IMR-90 (cell line): ENCODE results near the gene RALGAPA2. TPM values are rescaled to one million over a fixed set of nuclear protein-coding genes. Genes with fewer than 3 reads are reported as not detected.

Experiments
- ATAC-seq: fragments of 200-7000 bp; cut with Tn5 transposase; 2 replicates; pipeline ENCODE4 v1.9.1; 2020; ENCODE audit warnings: low read depth, mild to moderate bottlenecking, moderate library complexity
- BruUV-seq: library from RNA; stranded (reverse); fragments of 400-500 nt; replicated peaks from 2 replicates; lab custom pipeline; 2021; lab: Mats Ljungman, UMichigan
- CTCF ChIA-PET: fragments of 300-600 bp; formaldehyde crosslinking; extraction: SDS; loops from one replicate; lab custom pipeline; 2021; ENCODE audit warnings: antibody characterized with exemption; lab: Yijun Ruan, JAX
- POLR2A ChIA-PET: fragments of 300-600 bp; sonication (Branson Sonifier 250); formaldehyde crosslinking; loops from one replicate; lab custom pipeline; 2022; ENCODE audit warnings: antibody characterized with exemption; ENCODE audit not compliant: unreplicated experiment; lab: Charles Lee
- DNase-seq: peaks from one replicate; pipeline ENCODE4 v3.0.0; 2013
- H2AFZ ChIP-seq: replicated peaks from 2 replicates; pipeline ENCODE3; 2013; ENCODE audit warnings: low read length, mild to moderate bottlenecking; ENCODE audit not compliant: poor library complexity
- H2AK5ac ChIP-seq: 2 replicates; pipeline ENCODE4 v1.6.1; 2013; ENCODE audit warnings: low read depth, low read length, inconsistent platforms
- H2AK9ac ChIP-seq: replicated peaks from 2 replicates; pipeline ENCODE3; 2013; ENCODE audit warnings: mild to moderate bottlenecking, low read depth, low read length, moderate library complexity; ENCODE audit not compliant: poor library complexity
- H2BK120ac ChIP-seq: 2 replicates; pipeline ENCODE4 v1.6.1; 2013; ENCODE audit warnings: low read depth, low read length, inconsistent platforms
- H2BK15ac ChIP-seq: 3 replicates; pipeline ENCODE4 v1.6.1; 2013; ENCODE audit warnings: low read depth, low read length, inconsistent platforms
- H2BK20ac ChIP-seq: 2 replicates; pipeline ENCODE4 v1.6.1; 2013; ENCODE audit warnings: low read depth, mild to moderate bottlenecking, inconsistent platforms, low read length, moderate library complexity
- H2BK5ac ChIP-seq: 2 replicates; pipeline ENCODE4 v1.6.1; 2013; ENCODE audit warnings: mild to moderate bottlenecking, low read depth, low read length, inconsistent platforms; ENCODE audit not compliant: poor library complexity, severe bottlenecking
- H3K14ac ChIP-seq: replicated peaks from 2 replicates; pipeline ENCODE4 v1.6.1; 2013; ENCODE audit warnings: low read depth, low read length, inconsistent platforms
- H3K18ac ChIP-seq: 2 replicates; pipeline ENCODE4 v1.6.1; 2013; ENCODE audit warnings: low read depth, low read length, control low read depth
- H3K23ac ChIP-seq: 2 replicates; pipeline ENCODE4 v1.6.1; 2013; ENCODE audit warnings: low read depth, low read length, inconsistent platforms
- H3K27ac ChIP-seq: 2 replicates; pipeline ENCODE4 v1.5.1; 2013; ENCODE audit warnings: mild to moderate bottlenecking, control low read depth, low read length; ENCODE audit not compliant: insufficient read depth
- H3K27me3 ChIP-seq: 2 replicates; pipeline ENCODE4 v1.6.1; 2013; ENCODE audit warnings: low read length; ENCODE audit not compliant: control insufficient read depth, insufficient read depth
- H3K36me3 ChIP-seq: 2 replicates; pipeline ENCODE4 v1.6.1; 2013; ENCODE audit warnings: low read length, mixed read lengths; ENCODE audit not compliant: control insufficient read depth, insufficient read depth
- H3K4ac ChIP-seq: 2 replicates; pipeline ENCODE4 v1.6.1; 2013; ENCODE audit warnings: low read depth, low read length, inconsistent platforms
- H3K4me1 ChIP-seq: 2 replicates; pipeline ENCODE4 v1.6.1; 2013; ENCODE audit warnings: low read length, mixed read lengths; ENCODE audit not compliant: control insufficient read depth, insufficient read depth
- H3K4me2 ChIP-seq: 2 replicates; pipeline ENCODE4 v1.6.1; 2013; ENCODE audit warnings: low read depth, mild to moderate bottlenecking, control low read depth, low read length, moderate library complexity
- H3K4me3 ChIP-seq: 2 replicates; pipeline ENCODE4 v1.5.1; 2013; ENCODE audit warnings: low read depth, mild to moderate bottlenecking, control low read depth, low read length, moderate library complexity; ENCODE audit not compliant: insufficient read depth
- H3K56ac ChIP-seq: 2 replicates; pipeline ENCODE4 v1.6.1; 2013; ENCODE audit warnings: low read length, inconsistent platforms; ENCODE audit not compliant: insufficient read depth; ENCODE audit errors: extremely low read depth
- H3K79me1 ChIP-seq, 2 experiments: 2 replicates each; pipeline ENCODE4 v1.6.1; 2013; ENCODE audit warnings: low read length in 2 of 2, inconsistent platforms in 1 of 2, low read depth in 1 of 2
- H3K9ac ChIP-seq: 2 replicates; pipeline ENCODE4 v1.6.1; 2013; ENCODE audit warnings: low read depth, low read length, control low read depth
- H3K9me1 ChIP-seq: 2 replicates; pipeline ENCODE4 v1.6.1; 2013; ENCODE audit warnings: low read length, inconsistent platforms; ENCODE audit not compliant: insufficient read depth
- H3K9me3 ChIP-seq: 2 replicates; pipeline ENCODE4 v1.6.1; 2013; ENCODE audit warnings: low read length; ENCODE audit not compliant: control insufficient read depth, insufficient read depth
- H4K20me1 ChIP-seq: 2 replicates; pipeline ENCODE4 v1.6.1; 2013; ENCODE audit warnings: low read length, inconsistent platforms; ENCODE audit not compliant: insufficient read depth
- H4K5ac ChIP-seq: 2 replicates; pipeline ENCODE4 v1.6.1; 2013; ENCODE audit warnings: mild to moderate bottlenecking, low read depth, low read length, control low read depth
- H4K8ac ChIP-seq, 2 experiments: 2 replicates each; pipeline ENCODE4 v1.6.1; 2013; ENCODE audit warnings: low read depth in 2 of 2, low read length in 2 of 2, control low read depth in 1 of 2, inconsistent platforms in 1 of 2
- H4K91ac ChIP-seq: 2 replicates; pipeline ENCODE4 v1.6.1; 2013; ENCODE audit warnings: low read depth, low read length, inconsistent platforms; ENCODE audit not compliant: insufficient read depth
- CEBPB ChIP-seq: IDR thresholded peaks from 2 replicates; pipeline ENCODE4 v1.6.1; 2012; ENCODE audit warnings: low read depth, low read length, improper control_type of control experiment
- CHD1 ChIP-seq: IDR thresholded peaks from 2 replicates; pipeline ENCODE4 v1.6.1; 2012; ENCODE audit warnings: low read depth, low read length, improper control_type of control experiment
- CTCF ChIP-seq: conservative IDR thresholded peaks from 2 replicates; pipeline ENCODE4 v1.5.1; 2012; ENCODE audit warnings: mild to moderate bottlenecking, low read depth, low read length, improper control_type of control experiment
- FOS ChIP-seq: fragments of 150-350 bp; IDR thresholded peaks from 2 replicates; pipeline ENCODE4 v1.6.1; 2016; ENCODE audit warnings: low read depth, low read length
- MAZ ChIP-seq: IDR thresholded peaks from 2 replicates; pipeline ENCODE4 v1.6.1; 2012; ENCODE audit warnings: low read depth, mild to moderate bottlenecking, low read length, improper control_type of control experiment, moderate library complexity, borderline replicate concordance
- MXI1 ChIP-seq: IDR thresholded peaks from 2 replicates; pipeline ENCODE4 v1.6.1; 2012; ENCODE audit warnings: low read depth, mild to moderate bottlenecking, low read length, moderate library complexity, borderline replicate concordance
- POLR2A ChIP-seq: IDR thresholded peaks from 2 replicates; pipeline ENCODE4 v1.6.1; 2012; ENCODE audit warnings: mild to moderate bottlenecking, low read depth, low read length
- RAD21 ChIP-seq: IDR thresholded peaks from 2 replicates; pipeline ENCODE4 v1.6.1; 2012; ENCODE audit warnings: low read length, improper control_type of control experiment
- RCOR1 ChIP-seq: IDR thresholded peaks from 2 replicates; pipeline ENCODE4 v1.6.1; 2012; ENCODE audit warnings: mild to moderate bottlenecking, low read length, improper control_type of control experiment; ENCODE audit not compliant: insufficient replicate concordance
- RFX5 ChIP-seq: IDR thresholded peaks from 2 replicates; pipeline ENCODE4 v1.8.0; 2012; ENCODE audit warnings: low read depth, mild to moderate bottlenecking, low read length, moderate library complexity
- SMC3 ChIP-seq: fragments of 150-350 bp; IDR thresholded peaks from 2 replicates; pipeline ENCODE4 v1.6.1; 2016; ENCODE audit warnings: low read depth, mild to moderate bottlenecking, antibody characterized with exemption, low read length, moderate library complexity
- USF2 ChIP-seq: fragments of 150-350 bp; IDR thresholded peaks from 2 replicates; pipeline ENCODE4 v1.6.1; 2017; ENCODE audit warnings: mild to moderate bottlenecking, antibody characterized with exemption, low read length, low read depth
- WGBS, 2 experiments: methylation state at CpG; one replicate each; pipeline versions ENCODE4 v1.1.5 to v1.1.7; 2013; ENCODE audit warnings: missing lambda C conversion rate in 2 of 2; ENCODE audit not compliant: insufficient read length in 1 of 2; ENCODE audit errors: extremely low coverage in 2 of 2; 5-methylcytosine and 5-hydroxymethylcytosine counted together
- dilution Hi-C: fragments of 300-500 bp; cut with HindIII; formaldehyde crosslinking; loops from one replicate; pipeline ENCODE4 v1.14.3; 2018; ENCODE audit warnings: low sequenced_read_pairs; ENCODE audit not compliant: unreplicated experiment
- in situ Hi-C: fragments of 300-500 bp; cut with MboI; formaldehyde crosslinking; loops from 3 replicates; pipeline ENCODE4 v1.14.3; 2019; ENCODE audit warnings: low sequenced_read_pairs, inconsistent platforms, mixed read lengths
- intact Hi-C: fragments of 100-400 bp; cut with micrococcal nuclease; formaldehyde crosslinking; loops from 2 replicates; pipeline ENCODE4 v1.10.0; 2022
- polyA plus RNA-seq, 3 experiments: library from polyadenylated mRNA; depleted of rRNA; stranded (reverse); fragments of >200 nt; gene quantifications; 2 replicates each; pipeline ENCODE4 v1.2.3, GENCODE V29; 2012; ENCODE audit warnings: low replicate concordance in 1 of 3
- total RNA-seq: library from RNA; depleted of rRNA; stranded (reverse); fragments of >200 nt; gene quantifications from 2 replicates; pipeline ENCODE4 v1.2.3, GENCODE V29; 2012

RALGAPA2 gene
- total and polyA plus RNA-seq, 2 of the 4 experiments (the other 2 are of a cell fraction) = 1.3 to 3.9 TPM

GRCh38 chr20:20567712-20568111 lies 144.7 kb downstream of the RALGAPA2 start:
- no peak overlapping the region for H4K8ac ChIP-seq
- no peak overlapping the region for H2AK9ac ChIP-seq
- CTCF ChIA-PET = no interaction called here
- no peaks in the 10 kb centered on the region for H3K9me1 ChIP-seq
- H2BK5ac ChIP-seq = no peak overlapping the region
- no peaks in the 10 kb centered on the region for H3K27me3 ChIP-seq
- in situ Hi-C loops (loop anchor here (5.0 kb wide), 1 partner anchor 205 kb away; no protein-coding TSS in a partner anchor), dilution Hi-C loops (no loop called here), intact Hi-C loops (loop anchor here (1.0 to 5.0 kb wide), 4 partner anchors 207 to 484 kb away; no protein-coding TSS in a partner anchor)
- H3K4me2 ChIP-seq = no peak overlapping the region
- no peak overlapping the region for H3K18ac ChIP-seq
- no peak for ATAC-seq
- no peak for DNase-seq
- no peak overlapping the region for H4K5ac ChIP-seq
- no peaks in the 10 kb centered on the region for H3K36me3 ChIP-seq
- no peak overlapping the region for H2BK20ac ChIP-seq
- H3K79me1 ChIP-seq = no peaks in the 10 kb centered on the region
- no peaks in the 10 kb centered on the region for H3K9me3 ChIP-seq
- no peak overlapping the region for H3K56ac ChIP-seq
- no peak overlapping the region for H2AFZ ChIP-seq
- no peak overlapping the region for H3K4ac ChIP-seq
- BruUV-seq = no TSS peak
- no peak overlapping the region for H3K23ac ChIP-seq
- no peaks in the 10 kb centered on the region for H3K4me1 ChIP-seq
- H3K14ac ChIP-seq = no peak overlapping the region
- H2BK120ac ChIP-seq = no peak overlapping the region
- POLR2A ChIA-PET = no interaction called here
- no CpG with 5 or more reads among the region's 4 CpGs for WGBS, 2 experiments
- TF ChIP-seq CEBPB = no peak
- no peak for TF ChIP-seq CTCF
- no peak for TF ChIP-seq RCOR1
- TF ChIP-seq RFX5 = no peak
- TF ChIP-seq SMC3 = no peak
- TF ChIP-seq CHD1 = no peak
- no peak for TF ChIP-seq POLR2A
- TF ChIP-seq USF2 = no peak
- TF ChIP-seq RAD21 = no peak
- TF ChIP-seq MAZ = no peak
- TF ChIP-seq MXI1 = no peak
- no peak for TF ChIP-seq FOS
- H3K4me3 ChIP-seq = no peak overlapping the region
- H4K20me1 ChIP-seq = no peaks in the 10 kb centered on the region
- H3K9ac ChIP-seq = no peak overlapping the region
- no peak overlapping the region for H2AK5ac ChIP-seq
- no peak overlapping the region for H2BK15ac ChIP-seq
- H4K91ac ChIP-seq = no peak overlapping the region
- no peak overlapping the region for H3K27ac ChIP-seq
